Gastrocnemius medialis (tissue), 4 donors: Measurements from ENCODE around the gene CFAP54.

Experiments used
- POLR2A ChIP-seq, 2 donors: fragments of 450-650 bp; IDR thresholded peaks; one replicate each; pipeline ENCODE4 v1.6.1; 2017; ENCODE audit warnings: antibody characterized with exemption in 2 of 2, mild to moderate bottlenecking in 2 of 2, moderate library complexity in 2 of 2
- TF ChIP-seq, protein P1 (sequence below), 5 experiments: fragments of 450-650 bp in 3 of 5; fragments of 200-600 bp in 2 of 5; sonication (generic) in 2 of 5; IDR thresholded peaks in 4 of 5; conservative IDR thresholded peaks in 1 of 5; 1 replicate in 4 of 5; 2 replicates in 1 of 5; pipeline ENCODE4 v1.5.1; 2016 to 2019; ENCODE audit warnings: antibody characterized with exemption in 5 of 5, mild to moderate bottlenecking in 3 of 5, moderate library complexity in 3 of 5

- TF ChIP-seq, protein P1, sequence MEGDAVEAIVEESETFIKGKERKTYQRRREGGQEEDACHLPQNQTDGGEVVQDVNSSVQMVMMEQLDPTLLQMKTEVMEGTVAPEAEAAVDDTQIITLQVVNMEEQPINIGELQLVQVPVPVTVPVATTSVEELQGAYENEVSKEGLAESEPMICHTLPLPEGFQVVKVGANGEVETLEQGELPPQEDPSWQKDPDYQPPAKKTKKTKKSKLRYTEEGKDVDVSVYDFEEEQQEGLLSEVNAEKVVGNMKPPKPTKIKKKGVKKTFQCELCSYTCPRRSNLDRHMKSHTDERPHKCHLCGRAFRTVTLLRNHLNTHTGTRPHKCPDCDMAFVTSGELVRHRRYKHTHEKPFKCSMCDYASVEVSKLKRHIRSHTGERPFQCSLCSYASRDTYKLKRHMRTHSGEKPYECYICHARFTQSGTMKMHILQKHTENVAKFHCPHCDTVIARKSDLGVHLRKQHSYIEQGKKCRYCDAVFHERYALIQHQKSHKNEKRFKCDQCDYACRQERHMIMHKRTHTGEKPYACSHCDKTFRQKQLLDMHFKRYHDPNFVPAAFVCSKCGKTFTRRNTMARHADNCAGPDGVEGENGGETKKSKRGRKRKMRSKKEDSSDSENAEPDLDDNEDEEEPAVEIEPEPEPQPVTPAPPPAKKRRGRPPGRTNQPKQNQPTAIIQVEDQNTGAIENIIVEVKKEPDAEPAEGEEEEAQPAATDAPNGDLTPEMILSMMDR (IDR thresholded peaks at IDR 0.05 in 4 of 5, conservative IDR thresholded peaks at IDR 0.05 in 1 of 5), result no peak
- TF ChIP-seq POLR2A (IDR thresholded peaks at IDR 0.05), result no peak
Measured at GRCh38 chr12:96496944-96497343, 7.6 kb downstream of the CFAP54 start.
